Urothelium cell line (cell line): Measurements from ENCODE around the gene ZCCHC24.
"Not testable (repeated sequence)": the region's sequence is repeated elsewhere in the genome, so short reads cannot be mapped to it uniquely, and the experiment has no call there.

Experiments used
- DNase-seq: peaks from one replicate; pipeline ENCODE4 v3.0.0; 2011; ENCODE audit warnings: low spot score, mixed read lengths
- FAIRE-seq: peaks from 2 replicates; lab custom pipeline; 2011; peaks lifted over from hg19 to GRCh38; lab: Jason Lieb, UNC

The ZCCHC24 gene

GRCh38 chr10:79447911-79448731 lies 2.7 kb upstream of the ZCCHC24 start:
- DNase-seq (no peak), FAIRE-seq (no peak)

DNA sequence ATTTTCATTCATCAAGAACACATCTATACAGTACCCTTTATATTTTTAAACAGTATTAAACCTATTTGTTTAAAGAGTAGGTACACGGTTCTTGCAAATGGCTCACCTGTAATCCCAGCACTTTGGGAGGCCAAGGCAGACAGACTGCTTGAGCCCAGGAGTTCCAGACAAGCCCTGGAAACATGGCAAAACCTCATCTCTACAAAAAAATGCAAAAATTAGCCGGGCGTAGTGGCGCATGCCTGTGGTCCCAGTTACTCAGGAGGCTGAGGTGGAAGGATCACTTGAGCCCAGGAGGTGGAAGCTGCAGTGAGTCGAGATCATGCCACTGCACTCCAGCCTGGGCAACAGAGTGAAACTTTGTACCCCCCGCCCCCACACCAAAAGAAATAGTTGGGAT lies 1.8 kb upstream of the ZCCHC24 start:
- not testable (repeated sequence) for FAIRE-seq, DNase-seq

DNA sequence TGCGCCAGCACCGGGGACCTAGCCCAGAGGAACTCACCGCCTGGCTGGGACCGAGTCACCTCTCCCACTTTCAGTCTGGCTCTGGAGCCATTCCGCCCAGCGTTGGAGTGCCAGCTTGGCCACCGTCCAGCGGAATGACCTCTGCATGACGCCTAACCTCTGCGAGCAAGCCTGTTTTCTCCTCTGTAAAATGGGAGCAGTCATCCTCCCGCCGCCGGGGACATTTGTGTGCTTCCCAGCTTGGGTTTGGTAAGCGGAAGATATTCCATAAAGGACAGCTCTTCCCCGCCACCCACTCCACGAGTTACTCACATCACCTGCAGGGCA lies 1.3 kb upstream of the ZCCHC24 start:
- FAIRE-seq (no peak), DNase-seq (no peak)

DNA sequence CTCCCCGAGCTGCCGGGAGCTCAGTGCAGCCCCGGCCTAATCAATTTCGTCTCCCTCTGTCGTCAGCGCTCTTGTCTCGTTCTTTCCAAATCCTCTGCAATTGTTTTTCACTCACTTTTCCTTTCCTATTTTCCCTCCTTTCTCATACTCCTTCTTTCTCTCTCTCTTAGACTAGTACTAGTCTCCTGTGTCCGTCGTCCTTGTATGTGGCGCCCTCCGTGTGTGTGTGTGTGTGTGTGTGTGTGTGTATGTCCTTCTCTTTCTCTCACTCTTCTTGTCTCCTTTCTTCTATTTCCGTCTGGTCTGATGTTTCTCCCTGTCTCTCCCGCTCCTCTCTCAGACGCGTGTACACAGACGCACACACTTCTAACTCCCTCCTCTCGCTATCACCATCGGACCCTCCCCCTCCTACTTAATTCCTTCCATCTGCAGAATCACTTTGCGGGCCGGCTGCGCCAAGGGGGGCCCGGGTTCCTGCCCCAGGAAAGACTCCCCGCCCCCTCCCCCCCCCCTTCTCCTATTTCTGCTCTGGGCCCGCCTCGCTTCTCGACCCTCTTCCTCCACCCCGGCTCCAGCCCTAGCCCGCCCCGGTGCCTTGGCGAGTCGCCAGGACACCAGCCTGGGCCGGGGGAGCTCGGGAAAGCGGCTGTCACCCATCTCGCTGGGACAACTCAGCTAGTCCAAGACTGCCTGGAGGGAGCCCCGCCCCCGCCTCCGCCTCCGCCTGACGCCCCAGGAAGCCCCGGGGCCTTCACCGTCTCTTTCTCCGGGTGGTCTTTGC lies 743 bp upstream of the ZCCHC24 start:
- DNase-seq: peak; percentile 41
- no peak for FAIRE-seq

GRCh38 chr10:79444199-79445119 lies 965 bp downstream of the ZCCHC24 start:
- FAIRE-seq (no peak), DNase-seq (peak; percentile 76)

- DNase-seq (no peak), FAIRE-seq (no peak)
Measured at GRCh38 chr10:79443338-79444198, 1.9 kb downstream of the ZCCHC24 start.

GRCh38 chr10:79442171-79443040 lies 3.0 kb downstream of the ZCCHC24 start:
- no peak for FAIRE-seq

GRCh38 chr10:79441433-79441832 lies 4.0 kb downstream of the ZCCHC24 start:
- no peak for FAIRE-seq
- no peak for DNase-seq

More at GRCh38 chr10:79442171-79443040, 3.0 kb downstream of the ZCCHC24 start:
- no peak for DNase-seq

GRCh38 chr10:79440281-79440680 lies 5.1 kb downstream of the ZCCHC24 start:
- FAIRE-seq: no peak

DNA sequence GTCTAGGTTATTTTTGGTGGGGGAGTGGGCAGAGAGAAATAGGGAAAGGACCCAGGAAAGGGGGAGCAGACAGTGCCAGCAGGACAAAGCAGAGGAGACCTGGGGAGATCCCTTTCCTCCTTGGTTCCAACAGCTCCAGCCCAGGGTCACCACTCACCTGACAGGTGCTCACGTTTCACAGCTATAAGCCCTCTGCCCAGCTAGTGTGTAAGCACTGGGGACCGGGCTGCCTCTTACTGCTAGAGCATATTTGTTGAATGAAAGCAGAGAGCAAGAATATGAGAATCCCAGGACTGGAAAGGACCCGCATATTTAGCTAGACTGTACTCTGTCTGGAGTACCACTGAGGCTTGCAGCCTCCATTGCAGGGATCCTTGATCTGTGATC lies 6.7 kb downstream of the ZCCHC24 start:
- FAIRE-seq: no peak
- DNase-seq: no peak

More at GRCh38 chr10:79440281-79440680, 5.1 kb downstream of the ZCCHC24 start:
- DNase-seq: no peak

DNA sequence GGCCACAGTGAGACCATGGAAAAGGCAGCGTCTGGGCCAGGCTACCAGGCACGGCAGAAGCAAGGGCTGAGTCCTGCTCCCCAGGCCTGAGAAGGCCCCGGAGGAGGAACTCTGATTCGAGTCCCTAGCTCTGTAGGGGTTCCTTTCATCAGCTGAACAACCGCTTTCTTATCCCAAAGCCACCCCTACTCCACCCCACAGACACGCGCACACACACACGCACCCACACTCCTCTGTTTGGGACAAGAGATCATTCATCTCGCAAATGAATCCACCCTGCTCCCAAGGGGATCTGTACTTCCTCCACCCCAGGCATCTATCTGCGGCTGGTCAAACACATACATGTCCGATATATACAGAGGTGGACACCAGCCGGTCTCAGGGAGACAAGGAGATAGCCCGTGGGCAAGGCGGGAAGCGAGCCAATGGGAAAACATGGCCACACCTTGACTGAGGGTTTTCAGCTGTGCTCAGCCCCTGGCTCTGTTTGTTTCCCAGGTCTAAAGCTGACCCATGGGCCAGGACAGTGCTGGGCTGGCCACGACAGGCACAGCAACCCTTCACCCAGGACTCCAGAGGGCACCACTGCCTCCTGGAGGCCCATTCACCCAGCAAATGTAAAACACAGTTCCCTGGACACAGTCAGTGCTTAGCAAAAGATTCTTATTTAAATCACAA lies 7.3 kb downstream of the ZCCHC24 start:
- DNase-seq (no peak), FAIRE-seq (no peak)

- FAIRE-seq (no peak), DNase-seq (peak; percentile 43)
Measured at GRCh38 chr10:79437111-79437814, 8.2 kb downstream of the ZCCHC24 start.

DNA sequence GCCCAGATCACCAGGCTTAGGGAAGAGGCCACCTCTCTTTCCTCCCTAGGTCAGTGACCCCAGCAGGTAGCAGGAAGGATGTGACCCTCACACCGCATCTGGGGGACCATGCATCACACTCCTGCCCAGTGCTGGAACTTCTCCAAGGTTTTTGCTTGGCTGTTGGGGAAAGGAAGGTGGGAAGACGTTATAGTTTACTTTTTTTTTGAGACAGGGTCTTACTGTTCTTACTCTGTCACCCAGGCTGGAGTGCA lies 8.6 kb downstream of the ZCCHC24 start:
- DNase-seq: no peak
- no peak for FAIRE-seq

- FAIRE-seq: no peak
- DNase-seq: no peak
Measured at GRCh38 chr10:79436066-79436849, 9.2 kb downstream of the ZCCHC24 start.

DNA sequence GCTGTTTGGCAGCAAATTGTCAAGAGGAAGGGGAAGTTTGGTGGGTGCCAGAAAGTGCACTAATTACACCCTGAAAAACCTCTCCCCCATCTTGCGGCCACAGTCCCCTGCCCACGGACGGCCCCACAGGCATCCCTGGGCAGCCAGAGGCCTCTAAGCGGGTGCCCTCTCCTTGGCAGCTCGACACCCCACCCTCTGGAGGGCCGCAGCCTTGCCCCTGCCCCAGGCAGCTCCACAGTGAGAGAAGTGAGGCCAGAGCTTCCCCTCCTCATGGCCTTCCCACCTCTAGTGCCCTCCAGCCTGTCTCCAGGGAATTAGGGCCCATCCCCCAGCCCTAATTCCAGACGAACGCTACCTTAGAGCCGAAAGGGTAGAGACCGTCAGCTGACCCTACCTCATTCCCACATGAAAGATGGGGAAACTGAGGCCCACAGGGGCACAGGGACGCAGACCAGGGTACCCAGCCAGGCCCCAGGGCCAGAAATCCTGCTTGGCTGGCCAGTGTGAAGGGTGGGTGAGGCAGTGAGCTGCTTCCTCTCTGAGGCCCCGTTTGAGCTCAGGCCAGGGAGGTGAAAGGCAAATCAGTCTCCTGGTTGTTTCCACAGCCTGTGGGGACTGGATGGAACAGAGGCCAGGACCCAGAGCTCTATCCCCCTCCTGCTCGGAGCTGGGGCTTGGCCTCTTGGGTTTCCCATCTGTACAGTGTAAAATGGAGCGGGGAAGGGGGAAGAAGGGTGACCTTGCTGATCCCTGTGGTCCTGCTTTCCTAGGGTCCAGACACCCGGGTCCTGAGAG lies 10.0 kb downstream of the ZCCHC24 start:
- FAIRE-seq (no peak), DNase-seq (no peak)

- no peak for FAIRE-seq
- peak; percentile 59 for DNase-seq
Measured at GRCh38 chr10:79434821-79435251, 10.6 kb downstream of the ZCCHC24 start.
